Dedifferentiated amniotic fluid mesenchymal stem cell (primary cell): ENCODE data around the gene WASL.
"Not testable (repeated sequence)": the region's sequence is repeated elsewhere in the genome, so short reads cannot be mapped to it uniquely, and the experiment has no call there.

Experiments used
- DNase-seq: peaks from one replicate; pipeline ENCODE4 v3.0.0-alpha.2; 2016; ENCODE audit errors: extremely low spot score

The WASL gene

GRCh38 chr7:123732413-123733091 lies 16.3 kb downstream of the WASL start:
- DNase-seq, result no peak

- DNase-seq, result no peak
Observed at GRCh38 chr7:123729218-123729578, 19.6 kb downstream of the WASL start.

- DNase-seq, result peak; percentile 88
Observed at GRCh38 chr7:123727071-123727837, 21.5 kb downstream of the WASL start.

- DNase-seq, result no peak
Observed at GRCh38 chr7:123725586-123726171, 23.1 kb downstream of the WASL start.

- DNase-seq, result no peak
Observed at GRCh38 chr7:123724817-123725253, 24.0 kb downstream of the WASL start.

- DNase-seq, result no peak
Observed at GRCh38 chr7:123723913-123724312, 24.9 kb downstream of the WASL start.

- not testable (repeated sequence) for DNase-seq
Observed at GRCh38 chr7:123720527-123720926, 28.3 kb downstream of the WASL start.

- no peak for DNase-seq
Observed at GRCh38 chr7:123719197-123719721, 29.5 kb downstream of the WASL start.

GRCh38 chr7:123718773-123719172 lies 30.0 kb downstream of the WASL start:
- no peak for DNase-seq

- DNase-seq, result no peak
Observed at GRCh38 chr7:123717689-123718088, 31.1 kb downstream of the WASL start.

- no peak for DNase-seq
Observed at GRCh38 chr7:123716877-123717276, 31.9 kb downstream of the WASL start.

- no peak for DNase-seq
Observed at GRCh38 chr7:123715799-123716198, 33.0 kb downstream of the WASL start.

- DNase-seq, result no peak
Observed at GRCh38 chr7:123715198-123715597, 33.6 kb downstream of the WASL start.

- no peak for DNase-seq
Observed at GRCh38 chr7:123714296-123715080, 34.3 kb downstream of the WASL start.

GRCh38 chr7:123712619-123713018 lies 36.2 kb downstream of the WASL start:
- peak; percentile 26 for DNase-seq

- DNase-seq, result no peak
Observed at GRCh38 chr7:123711832-123712293, 36.9 kb downstream of the WASL start.

- no peak for DNase-seq
Observed at GRCh38 chr7:123710683-123711082, 38.1 kb downstream of the WASL start.

- no peak for DNase-seq
Observed at GRCh38 chr7:123709525-123709924, 39.3 kb downstream of the WASL start.

- DNase-seq, result no peak
Observed at GRCh38 chr7:123705211-123705901, 43.4 kb downstream of the WASL start.

- DNase-seq, result no peak
Observed at GRCh38 chr7:123695944-123696677, 52.7 kb downstream of the WASL start.
